ENCODE measurements around the gene SPAG9.
A peak's percentile ranks its signal among the peaks of the same experiment; 100 is the strongest.

SPAG9 gene

DNA sequence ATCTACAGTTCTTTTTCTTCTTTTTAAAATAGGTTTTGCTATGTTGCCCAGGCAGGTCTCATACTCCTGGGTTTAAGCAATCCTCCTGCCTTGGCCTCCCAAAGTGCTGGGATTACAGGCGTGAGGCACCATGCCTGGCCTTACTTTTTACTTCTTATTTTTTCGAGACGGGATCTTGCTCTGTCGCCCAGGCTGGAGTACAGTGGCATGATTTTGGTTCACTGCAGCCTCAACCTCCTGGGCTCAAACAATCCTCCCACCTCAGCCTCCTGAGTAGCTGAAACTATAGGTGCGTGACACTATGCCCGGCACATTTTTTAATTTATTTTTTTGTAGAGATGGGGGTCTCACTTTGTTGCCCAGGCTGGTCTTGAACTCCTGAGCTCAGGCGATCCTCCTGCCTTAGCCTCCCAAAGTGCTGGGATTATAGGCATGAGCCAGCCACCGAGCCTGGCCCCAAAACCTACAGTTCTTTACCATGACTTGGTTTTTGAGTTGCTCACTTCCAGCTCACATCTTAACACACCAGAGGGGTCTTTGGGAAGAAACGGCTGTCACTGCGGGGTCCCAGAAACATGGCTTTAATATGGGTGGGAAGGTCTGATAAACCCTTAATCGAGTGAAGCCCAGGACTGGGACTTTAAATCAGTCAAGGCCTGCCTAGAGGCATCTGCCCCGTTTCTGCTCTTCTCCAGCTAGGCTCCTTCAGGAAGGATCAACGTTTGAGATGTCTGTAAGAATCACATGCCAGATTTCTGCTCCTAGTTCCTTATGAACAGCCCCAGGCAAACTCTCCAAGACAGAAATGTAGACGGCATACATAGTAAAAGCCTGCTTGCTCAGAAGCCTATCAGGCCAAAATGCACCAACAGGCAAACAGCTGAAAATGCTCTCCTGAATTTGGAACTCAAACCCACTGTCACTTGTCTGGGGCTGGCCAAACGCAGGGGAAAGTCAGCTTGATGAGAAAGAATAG lies 162.8 kb downstream of the SPAG9 start:
- no peak overlapping the region for H3K4me3 ChIP-seq (ENCODE audit: control insufficient read depth, low read depth, low read length)
- TF ChIP-seq, protein P1, sequence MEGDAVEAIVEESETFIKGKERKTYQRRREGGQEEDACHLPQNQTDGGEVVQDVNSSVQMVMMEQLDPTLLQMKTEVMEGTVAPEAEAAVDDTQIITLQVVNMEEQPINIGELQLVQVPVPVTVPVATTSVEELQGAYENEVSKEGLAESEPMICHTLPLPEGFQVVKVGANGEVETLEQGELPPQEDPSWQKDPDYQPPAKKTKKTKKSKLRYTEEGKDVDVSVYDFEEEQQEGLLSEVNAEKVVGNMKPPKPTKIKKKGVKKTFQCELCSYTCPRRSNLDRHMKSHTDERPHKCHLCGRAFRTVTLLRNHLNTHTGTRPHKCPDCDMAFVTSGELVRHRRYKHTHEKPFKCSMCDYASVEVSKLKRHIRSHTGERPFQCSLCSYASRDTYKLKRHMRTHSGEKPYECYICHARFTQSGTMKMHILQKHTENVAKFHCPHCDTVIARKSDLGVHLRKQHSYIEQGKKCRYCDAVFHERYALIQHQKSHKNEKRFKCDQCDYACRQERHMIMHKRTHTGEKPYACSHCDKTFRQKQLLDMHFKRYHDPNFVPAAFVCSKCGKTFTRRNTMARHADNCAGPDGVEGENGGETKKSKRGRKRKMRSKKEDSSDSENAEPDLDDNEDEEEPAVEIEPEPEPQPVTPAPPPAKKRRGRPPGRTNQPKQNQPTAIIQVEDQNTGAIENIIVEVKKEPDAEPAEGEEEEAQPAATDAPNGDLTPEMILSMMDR (conservative IDR thresholded peaks at IDR 0.05; ENCODE audit: control insufficient read depth, insufficient read depth, low read depth, low read length): no peak
- no peak for DNase-seq (ENCODE audit: low read depth)

DNA sequence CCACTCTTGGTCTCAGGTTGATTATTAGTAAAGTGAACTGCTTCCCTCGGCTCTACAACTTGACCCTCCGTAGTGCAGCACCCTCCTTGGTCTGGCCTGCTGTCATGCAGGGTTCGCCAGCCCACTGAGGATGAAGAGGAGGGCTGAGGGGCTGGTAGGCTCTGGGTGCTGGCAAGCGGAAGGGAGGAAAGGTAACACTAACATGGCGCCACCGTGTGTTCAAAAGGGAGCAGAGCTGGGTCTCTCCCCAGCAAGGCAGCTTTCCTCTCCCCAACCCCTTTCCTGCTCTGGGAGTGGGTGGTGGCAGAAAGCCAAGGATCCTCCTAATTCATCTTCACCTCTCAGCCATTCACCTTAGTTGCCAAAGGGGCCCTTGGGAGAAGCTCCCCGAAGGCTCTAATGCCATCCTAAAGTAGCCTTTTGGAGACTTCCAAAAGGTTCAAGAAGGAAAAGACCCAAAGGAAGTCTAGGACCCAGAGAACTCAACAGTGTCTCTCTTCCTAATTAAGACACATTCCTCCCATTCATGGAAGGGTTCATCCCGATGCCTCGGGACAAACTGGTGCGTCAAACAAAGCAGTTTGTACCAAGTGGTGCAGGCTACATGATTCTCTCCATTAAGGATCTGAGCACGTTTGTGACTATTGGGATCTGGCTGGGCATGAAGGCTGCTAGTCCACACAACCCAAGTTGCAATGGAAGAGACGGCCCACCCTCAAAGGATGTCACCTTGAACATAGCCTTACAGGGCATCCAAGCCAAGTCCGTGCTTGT lies 163.7 kb downstream of the SPAG9 start:
- TF ChIP-seq, protein P1 (conservative IDR thresholded peaks at IDR 0.05; ENCODE audit: control insufficient read depth, insufficient read depth, low read depth, low read length): peak; percentile 79
- H3K4me3 ChIP-seq (ENCODE audit: control insufficient read depth, low read depth, low read length): no peak overlapping the region
- DNase-seq (ENCODE audit: low read depth): peak; percentile 55

DNA sequence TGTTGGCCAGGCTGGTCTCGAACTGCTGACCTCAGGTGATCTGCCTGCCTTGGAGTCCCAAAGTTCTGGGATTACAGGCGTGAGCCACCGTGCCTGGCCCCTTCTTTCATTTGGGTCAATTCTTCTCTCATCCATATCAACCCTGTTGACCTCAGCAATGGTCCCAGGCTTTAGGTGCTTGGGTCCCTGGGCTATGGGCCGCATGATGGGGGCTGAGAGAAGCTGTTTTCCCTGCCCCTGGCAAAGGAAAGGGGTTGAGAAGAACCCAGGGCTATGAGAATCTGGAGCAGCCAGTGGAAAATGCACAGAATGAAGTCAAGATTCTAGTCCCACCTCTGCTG lies 164.3 kb downstream of the SPAG9 start:
- no peak for DNase-seq (ENCODE audit: low read depth)
- H3K4me3 ChIP-seq (ENCODE audit: control insufficient read depth, low read depth, low read length): no peak overlapping the region
- TF ChIP-seq, protein P1 (conservative IDR thresholded peaks at IDR 0.05; ENCODE audit: control insufficient read depth, insufficient read depth, low read depth, low read length): no peak

DNA sequence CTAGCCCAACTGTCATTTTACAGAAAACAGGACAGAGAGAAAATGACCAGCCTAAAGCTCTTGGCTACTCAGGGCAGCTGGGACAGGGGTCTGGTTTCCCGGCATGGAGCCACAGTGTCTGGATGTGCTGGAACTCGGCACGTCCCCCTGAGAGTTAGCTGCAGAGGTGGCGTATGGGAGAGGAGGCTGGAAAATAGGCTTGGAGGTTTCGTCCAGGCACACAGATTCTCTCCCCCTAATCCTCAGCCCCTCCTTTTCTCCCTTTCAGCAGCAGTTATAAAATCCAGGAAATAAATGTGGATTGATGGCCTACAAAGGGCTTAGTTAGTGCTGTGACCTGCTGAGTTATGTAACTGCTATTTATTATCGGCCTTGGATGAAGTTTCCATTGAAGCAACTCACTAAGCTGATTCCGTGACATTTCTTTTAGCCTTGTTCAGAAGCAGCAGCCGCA lies 165.0 kb downstream of the SPAG9 start:
- no peak for DNase-seq (ENCODE audit: low read depth)
- TF ChIP-seq, protein P1 (conservative IDR thresholded peaks at IDR 0.05; ENCODE audit: control insufficient read depth, insufficient read depth, low read depth, low read length): no peak

DNA sequence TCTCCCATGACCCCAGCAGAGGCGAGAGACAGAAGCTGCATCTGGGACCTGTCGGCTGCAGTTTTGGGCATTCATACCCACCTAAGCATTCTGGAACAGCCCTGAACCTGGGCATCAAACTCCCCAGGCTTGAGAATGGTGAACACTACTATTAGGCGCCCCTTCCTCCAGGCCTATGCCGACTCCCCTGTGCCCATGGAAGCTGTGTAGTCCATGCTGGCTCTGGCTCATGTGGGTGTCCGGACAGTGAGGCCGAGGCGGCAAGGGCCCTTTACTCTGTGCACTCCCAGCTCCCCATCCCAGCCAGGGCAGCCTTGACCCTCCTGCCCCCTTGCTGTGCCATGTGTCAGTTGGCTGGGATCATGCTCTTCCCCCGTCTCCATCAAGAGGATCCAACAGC lies 165.5 kb downstream of the SPAG9 start:
- no peak for DNase-seq (ENCODE audit: low read depth)
- no peak overlapping the region for H3K4me3 ChIP-seq (ENCODE audit: control insufficient read depth, low read depth, low read length)
- TF ChIP-seq, protein P1 (conservative IDR thresholded peaks at IDR 0.05; ENCODE audit: control insufficient read depth, insufficient read depth, low read depth, low read length): no peak

More for the DNA sequence above, 165.0 kb downstream of the SPAG9 start:
- H3K4me3 ChIP-seq (ENCODE audit: control insufficient read depth, low read depth, low read length): no peak overlapping the region

DNA sequence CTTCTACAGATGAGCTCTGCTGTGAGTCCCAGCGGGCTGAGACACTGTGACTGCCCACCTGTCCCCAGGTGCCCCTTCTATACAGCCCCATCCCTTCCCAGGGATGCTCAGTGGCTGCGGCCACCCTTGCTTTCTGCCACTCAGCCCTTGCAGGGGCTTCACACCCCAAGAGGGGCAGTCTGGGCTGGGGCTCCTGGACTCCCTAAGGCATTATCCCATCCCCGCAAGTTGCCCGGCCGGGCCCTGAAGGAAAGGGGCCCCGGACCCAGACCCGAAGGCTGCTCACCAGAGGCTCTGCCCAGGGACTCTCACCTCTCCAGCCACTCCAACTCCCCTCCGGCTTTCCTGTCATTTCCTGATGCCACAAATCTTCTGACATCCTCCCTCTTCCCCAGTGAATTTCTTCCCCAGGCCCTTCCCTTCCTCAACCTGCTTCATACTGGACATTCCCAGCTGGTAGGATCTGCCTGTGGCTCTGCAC lies 166.0 kb downstream of the SPAG9 start:
- TF ChIP-seq, protein P1 (conservative IDR thresholded peaks at IDR 0.05; ENCODE audit: control insufficient read depth, insufficient read depth, low read depth, low read length): no peak
- no peak overlapping the region for H3K4me3 ChIP-seq (ENCODE audit: control insufficient read depth, low read depth, low read length)

More for the DNA sequence above, 166.0 kb downstream of the SPAG9 start:
- DNase-seq (ENCODE audit: low read depth): no peak
